HPDE6-E6E7 (cell line): ENCODE data around the gene MEIS1.

Experiments used
- DNase-seq: peaks from one replicate; pipeline ENCODE4 v3.0.0; 2011; ENCODE audit warnings: missing footprints; ENCODE audit errors: extremely low spot score

MEIS1 gene

DNA sequence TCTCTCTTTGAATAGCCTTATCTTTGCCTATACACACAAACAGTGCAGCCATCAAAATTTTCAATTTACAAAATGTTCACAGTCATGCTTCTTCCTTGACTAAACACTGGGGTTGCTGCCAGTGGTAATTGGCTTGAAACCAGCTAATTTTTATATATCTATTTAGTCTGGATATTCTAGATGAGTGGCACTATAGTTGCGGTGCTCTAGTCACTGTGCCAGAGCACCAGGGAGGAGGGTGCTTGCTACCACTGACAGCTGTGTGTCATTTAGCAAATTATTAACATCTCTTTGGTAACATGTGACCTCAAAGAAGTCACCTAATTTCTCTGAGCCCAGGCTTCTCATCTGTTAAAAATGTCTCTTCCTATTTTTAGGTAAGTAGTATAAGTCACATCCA is 130.4 kb downstream of the MEIS1 start:
- DNase-seq: no peak

DNA sequence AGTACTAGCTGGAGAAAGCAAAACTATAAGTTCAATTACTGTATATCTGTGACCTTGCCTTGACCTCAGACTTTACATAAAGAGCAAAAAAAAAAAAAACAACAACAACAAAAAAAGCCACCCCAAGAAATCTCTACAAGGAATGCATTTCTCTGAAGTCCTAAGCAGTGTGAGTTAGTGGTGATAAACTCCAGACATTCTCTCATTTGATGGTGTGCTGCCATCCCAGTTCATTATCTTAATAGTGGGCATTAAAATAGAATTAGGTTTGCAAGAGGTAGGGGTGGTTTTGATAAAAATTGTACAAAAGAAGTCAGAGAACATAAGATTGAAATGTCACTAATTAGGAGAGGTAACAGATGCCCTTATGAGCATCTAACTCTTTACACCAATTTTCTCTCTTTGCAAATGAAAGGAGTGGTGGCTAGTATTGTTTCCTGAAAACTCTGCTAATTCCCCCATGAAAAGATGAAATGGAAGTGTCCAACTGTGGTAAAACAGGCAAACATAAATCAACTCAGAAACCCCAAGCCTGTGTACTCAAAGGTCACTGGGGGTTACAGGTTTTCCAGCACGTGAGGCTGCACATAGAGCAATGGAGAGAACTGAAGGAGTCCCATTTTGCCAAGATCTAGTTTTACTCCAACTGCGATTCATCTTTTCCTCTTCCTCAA is 131.9 kb downstream of the MEIS1 start:
- no peak for DNase-seq

DNA sequence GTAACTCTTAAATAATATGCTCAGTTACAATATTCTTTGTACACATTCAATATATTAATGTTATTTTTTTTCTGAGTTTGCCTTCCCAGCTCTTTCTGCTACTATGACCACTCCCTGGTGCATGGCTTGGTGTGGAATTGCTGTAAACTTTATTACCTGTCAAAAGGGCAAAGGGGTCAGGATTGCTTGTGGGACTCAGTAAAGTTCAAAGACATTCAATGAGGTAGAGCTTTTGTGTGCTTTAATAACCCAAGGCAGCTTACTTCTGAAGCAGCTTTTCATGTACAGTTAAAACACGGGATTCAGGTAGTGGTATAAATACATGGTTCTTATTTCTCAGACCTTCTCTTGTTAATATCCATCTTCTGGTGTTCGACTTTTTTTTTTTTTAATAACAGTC is 132.8 kb downstream of the MEIS1 start:
- no peak for DNase-seq

DNA sequence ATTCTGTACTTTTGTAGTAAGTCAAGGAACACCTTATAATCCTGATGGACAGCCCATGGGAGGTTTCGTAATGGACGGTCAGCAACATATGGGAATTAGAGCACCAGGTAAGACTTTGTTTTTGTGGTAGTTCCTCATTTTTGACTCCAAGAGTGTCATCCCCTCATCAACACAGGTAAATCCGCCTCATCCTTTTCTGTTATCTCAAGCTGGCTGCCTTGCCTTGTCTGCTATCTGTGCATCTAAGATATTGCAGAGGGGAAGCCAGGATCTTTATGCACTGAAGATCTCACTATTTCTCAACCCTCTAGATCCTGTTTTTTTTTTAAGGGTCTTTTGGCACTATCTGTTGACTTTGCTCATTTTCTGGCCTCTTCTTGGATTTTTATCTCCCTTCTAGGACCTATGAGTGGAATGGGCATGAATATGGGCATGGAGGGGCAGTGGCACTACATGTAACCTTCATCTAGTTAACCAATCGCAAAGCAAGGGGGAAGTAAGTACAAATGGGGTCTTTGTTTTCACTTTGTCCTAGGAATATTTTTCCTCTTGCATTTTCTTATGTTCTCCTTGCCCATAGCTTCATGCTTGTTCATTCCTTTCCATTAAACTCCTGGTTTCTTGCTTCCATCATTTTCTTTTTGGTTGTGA is 133.8 kb downstream of the MEIS1 start:
- DNase-seq: no peak

DNA sequence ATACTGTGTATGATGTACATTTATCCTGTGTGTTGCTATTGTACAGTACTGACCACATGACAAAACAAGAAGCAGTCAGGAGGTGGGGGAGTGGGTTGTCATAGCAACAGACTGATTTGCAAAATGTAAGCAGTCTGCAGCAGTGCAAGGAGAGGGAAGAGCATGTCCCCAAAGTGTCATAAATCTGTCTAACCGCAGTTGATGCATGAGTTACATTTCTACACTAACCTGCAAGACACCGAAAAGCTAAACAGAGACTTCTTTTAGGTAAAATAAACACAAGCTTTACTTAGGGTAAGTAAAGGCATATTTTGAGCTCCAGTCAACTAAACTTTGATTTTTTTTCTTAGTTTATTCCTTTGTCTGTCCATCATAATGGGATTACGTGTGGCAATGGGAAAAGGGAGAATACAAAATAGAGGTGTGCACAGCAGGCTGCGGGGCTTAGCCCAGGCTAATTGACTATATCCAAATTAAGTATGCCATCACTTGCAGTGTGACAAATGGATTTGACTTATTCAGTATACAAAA is 134.5 kb downstream of the MEIS1 start:
- DNase-seq: no peak

DNA sequence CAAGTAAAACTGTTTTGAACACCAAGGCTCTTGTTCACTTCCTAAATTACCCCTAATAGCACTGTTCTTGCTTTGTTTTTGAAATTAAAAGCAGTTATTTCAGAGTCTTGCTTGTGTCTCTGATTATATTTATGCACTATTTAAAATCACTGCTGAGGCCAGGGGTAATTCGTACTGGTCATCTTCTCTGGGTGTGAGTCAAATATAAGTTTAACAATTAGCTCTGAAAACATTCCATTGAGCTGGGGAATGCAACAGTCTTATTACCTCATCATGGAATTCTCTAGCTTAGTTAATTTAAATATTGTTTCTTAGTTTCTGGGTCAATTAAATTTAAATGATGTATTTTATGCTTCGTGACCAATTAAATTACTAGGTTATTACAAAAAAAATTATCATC is 135.0 kb downstream of the MEIS1 start:
- no peak for DNase-seq

DNA sequence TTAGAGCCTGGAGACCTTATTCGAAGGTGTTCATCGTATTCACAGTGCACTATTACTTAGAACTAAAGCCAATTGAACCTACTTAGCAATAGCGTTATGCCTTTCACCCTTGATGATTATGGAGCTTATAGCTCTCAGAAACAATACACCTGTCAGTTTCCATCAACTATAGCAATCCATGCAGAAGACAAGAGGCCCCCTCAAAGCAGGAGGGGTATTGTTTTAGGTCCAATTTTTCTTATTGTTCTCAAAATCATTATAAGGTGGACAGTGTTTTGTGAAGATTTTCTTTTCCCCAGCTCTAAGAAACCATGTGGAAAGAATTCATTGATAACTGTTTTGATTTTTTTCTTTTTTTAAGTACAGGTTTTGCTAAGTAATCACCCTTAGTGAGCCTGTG is 135.5 kb downstream of the MEIS1 start:
- DNase-seq: no peak

DNA sequence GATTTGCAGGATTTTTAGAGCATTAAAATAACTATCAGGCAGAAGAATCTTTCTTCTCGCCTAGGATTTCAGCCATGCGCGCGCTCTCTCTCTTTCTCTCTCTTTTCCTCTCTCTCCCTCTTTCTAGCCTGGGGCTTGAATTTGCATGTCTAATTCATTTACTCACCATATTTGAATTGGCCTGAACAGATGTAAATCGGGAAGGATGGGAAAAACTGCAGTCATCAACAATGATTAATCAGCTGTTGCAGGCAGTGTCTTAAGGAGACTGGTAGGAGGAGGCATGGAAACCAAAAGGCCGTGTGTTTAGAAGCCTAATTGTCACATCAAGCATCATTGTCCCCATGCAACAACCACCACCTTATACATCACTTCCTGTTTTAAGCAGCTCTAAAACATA is 137.0 kb downstream of the MEIS1 start:
- DNase-seq: no peak

DNA sequence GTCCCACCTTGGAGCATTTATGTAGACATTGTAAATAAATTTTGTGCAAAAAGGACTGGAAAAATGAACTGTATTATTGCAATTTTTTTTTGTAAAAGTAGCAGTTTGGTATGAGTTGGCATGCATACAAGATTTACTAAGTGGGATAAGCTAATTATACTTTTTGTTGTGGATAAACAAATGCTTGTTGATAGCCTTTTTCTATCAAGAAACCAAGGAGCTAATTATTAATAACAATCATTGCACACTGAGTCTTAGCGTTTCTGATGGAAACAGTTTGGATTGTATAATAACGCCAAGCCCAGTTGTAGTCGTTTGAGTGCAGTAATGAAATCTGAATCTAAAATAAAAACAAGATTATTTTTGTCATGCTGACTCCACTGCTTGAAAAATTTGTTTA is 137.5 kb downstream of the MEIS1 start:
- DNase-seq: no peak

DNA sequence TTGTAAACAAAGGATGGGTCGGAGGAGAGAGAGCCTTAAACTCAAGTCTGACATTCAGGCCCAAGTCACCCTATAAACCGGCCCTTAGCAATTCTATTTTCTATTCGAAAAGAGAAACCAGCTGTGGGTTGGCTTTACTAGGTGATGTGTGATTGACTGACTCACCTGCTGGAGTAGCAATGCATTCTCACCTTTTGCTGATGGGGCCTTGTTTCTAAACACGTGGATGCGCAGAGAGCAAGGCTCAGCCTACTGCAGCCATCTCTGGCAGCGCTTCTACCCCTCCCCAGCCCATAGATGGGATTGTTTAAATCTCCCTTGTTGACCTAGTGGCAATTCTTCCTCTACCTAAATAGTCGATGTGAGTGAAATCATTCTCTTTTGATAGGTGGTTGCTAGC is 138.5 kb downstream of the MEIS1 start:
- peak; percentile 72 for DNase-seq

DNA sequence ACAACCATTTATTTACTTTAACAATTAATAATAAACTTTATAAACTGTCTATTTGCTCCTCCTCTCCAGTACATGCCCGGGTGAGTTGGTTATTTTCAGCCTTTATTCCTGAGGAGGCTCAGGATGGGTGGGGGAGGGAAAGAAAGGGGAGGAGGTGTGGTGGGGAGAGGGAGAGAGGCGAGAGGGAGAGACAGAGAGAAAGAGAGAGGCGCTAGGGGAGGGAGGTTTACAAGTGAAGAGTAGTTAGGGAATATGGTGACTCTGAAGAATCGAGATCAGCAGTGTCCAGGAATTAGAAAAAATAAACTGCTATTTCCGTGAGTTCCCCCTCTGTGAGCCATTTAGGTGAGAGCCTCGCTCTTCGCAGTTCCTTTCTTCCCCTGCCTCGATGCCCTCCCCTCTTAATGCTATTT is 138.9 kb downstream of the MEIS1 start:
- DNase-seq: no peak

DNA sequence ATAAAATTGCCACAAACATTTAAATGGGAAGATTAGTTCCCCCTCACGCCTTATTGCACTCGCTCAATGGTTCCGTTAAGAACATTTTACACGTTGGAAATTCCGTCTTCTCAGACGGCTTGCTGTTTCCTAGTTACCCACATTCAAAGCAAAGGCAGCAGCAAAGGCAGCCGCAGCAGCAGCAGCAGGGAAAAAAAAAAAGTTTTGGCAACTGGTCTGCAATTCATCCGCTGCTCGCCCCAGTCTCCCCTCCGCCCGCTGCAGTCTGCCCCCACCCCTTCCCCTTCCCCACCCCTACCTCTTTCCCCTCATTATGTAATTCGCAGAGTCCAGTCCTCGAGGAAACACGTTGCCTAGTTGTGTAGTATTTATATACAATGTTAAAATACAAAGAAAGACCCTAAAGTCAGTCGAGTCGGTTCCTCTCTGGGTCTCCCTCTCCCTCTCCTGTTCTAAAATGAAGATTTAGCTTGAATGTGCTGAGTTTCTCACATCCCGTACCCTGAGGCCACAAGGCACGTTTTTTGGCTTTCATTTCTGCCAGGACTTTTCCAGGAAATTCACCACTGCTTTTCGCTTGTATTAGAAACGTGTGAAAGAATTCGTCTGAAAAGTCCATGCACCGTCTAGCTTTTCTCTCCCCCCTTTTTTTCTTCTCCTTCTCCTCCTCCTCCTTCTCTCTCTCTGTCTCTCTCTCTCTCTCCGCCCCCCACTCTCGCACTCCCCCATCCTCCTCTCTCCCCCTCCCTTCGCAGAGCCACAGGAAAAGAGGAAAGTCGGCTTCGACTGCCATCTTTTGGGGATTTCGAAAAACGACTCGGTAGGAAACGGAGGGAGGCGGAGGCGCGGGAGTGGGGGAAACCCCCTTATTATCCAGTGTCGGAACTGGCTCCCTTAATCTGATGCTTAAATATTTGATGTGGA is 140.0 kb downstream of the MEIS1 start:
- DNase-seq: peak; percentile 65

DNA sequence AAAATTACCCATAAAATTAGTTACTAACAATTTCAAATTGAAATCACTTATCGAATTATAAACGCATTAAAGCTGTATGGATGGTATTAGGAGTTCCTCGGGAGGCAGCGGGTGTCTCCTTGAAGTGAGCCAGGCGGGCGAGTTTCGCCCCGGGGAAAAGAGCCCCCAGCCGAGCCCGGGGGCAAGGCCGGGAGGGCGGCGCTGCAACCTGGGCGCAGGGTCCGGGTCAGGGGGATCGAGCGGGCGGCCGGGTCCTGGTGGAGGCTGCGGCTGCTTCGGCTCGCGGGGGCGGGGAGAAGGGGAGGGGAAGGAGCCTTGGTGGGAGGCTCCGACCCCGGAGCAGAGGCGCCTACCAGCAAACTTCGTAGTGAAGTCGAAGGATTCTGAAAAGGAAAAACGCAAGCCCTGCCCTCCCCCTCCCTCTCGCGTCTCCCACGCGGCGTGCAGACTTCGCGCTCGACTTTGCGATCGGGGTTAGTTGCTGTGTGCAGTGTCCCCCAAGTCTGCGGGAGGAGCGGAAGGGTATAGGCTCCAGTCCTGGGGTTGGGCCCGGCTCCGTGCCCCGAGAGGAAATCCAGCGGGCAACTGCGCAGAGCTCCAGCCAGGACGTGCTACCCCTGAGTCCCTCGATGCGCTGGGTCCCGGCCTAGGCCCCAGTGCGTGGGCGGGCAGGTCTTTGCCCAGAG is 140.8 kb downstream of the MEIS1 start:
- DNase-seq: no peak

DNA sequence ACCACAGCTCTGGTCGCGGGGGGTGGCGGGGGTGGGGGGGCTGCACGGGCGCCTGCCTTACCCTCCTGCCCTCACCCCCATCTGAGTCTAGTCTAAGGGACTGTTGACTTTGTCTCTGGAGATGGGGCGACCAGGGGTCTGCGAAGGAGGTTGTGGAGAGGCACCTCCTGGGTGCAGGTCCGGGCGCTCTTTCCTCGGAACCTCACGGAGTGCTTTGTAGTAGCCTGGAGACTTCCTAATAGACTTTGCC is 141.3 kb downstream of the MEIS1 start:
- no peak for DNase-seq

DNA sequence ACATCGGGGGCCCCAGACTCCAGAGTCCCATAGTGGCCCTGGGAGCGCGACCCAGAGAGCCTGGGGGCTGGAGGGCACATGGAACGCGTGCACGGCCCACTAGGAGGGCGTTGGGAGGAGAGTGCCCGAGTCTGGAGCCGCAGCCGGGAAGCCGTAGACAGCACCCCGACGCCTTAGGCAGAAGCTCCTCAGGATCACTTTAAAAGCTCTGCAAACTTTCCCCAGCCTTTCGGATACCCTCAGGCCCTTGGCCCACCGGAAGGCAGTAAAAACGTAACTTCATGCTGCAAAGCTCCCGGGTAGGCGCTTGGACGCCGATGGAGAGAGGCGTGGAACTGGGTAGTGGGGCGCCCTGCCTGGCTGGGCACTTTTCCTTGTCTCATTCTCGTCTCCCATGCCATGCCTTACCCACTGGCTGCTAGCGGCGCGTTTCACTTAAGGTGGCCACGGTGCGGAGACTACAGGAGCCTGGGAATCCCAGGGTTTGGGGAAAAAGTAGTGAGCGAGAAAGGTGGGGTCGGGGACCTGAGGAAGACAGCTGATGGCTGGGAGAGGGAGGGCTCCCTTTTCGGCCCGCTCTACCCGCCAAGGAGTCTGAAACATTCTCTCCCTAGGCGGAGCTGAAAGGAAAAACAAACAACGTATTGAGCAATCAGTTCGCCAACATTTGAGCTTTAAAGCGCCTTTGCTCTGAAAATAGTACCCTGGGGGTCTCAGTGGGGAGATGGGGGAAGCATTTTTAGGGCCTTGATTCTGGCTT is 141.8 kb downstream of the MEIS1 start:
- no peak for DNase-seq

DNA sequence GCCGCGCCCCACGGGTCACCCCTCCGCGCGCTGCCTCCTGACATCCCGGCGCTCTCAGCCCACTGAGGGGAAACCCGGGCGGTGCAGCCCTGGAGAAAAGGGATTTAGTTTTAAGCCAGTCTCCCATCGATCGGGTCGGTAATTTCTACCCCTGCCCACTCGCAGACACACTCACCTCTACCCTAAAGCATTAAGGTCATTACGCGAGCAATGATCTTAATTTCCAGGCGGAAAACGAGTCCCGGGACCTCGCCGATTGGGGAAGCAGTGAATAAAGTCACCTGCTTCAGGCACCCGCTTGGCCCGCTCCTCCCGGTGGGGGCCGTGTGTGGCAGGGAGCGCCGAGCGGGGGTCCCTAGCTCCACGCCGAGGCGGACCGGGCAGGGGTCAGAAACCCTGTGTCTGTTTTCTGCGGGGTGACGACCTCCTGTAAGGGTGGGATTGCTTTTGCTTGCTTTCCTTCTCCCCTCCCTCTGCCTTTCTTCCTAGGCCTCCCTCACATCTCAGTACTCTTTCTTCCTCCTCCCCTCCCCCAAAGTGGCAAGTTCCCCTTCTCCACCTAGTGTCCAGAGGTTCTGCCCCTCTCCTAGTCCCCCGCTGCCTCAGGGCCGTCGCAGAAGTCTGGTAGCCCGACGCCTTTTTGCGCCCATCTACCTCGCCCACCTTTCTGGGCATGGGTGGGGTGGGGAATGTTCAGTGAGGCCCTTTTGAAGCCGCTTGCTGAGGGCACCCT is 142.6 kb downstream of the MEIS1 start:
- no peak for DNase-seq

DNA sequence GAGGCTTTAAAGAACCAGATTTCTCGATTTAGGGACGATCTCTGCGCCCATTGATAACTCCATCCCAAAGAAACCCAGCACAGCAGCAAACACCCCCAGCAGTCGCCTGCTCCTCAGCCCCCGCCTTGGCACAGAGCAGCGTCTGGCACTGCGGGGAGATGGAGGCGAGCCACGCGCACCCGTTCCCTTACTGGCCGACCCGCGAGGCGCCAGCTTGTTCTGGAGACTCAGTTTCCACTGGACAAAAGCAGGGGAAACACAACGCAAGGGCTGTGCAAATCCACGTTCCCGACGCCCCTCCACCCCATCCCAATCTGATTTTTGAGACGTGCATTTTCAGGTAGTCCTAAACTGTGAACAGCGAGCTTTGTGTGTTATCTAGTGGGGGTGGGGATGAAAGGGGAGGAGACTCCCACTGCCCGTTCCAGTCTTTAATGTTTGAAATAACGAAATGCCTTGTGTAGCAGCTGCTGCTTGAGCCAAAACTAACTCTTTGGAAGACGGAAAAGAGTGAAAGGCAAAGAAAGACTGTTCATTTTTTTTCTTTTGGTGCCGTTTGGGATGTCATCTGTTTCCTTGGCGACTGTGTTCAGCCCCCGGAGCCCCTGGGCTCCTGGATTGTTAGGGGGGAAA is 143.2 kb downstream of the MEIS1 start:
- no peak for DNase-seq

DNA sequence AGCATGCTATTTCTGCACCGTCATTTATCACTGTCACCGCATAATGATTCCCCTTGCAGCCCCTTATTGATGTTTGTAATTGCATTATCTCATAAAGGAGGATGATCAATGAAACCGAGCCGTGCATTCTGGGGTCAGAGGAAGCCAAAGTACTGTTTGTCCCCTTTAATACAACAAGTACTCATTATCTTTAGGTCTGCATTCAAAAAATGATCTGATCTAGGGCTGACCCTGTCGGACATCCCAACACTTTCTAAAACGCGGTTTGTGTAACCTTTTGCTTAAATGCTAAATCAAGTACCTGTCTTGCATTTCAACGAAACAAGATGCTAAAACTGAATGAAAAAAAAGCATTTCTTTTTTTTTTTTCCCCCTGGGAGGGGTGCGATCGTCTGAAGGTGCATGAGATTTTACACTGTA is 143.8 kb downstream of the MEIS1 start:
- DNase-seq: no peak

DNA sequence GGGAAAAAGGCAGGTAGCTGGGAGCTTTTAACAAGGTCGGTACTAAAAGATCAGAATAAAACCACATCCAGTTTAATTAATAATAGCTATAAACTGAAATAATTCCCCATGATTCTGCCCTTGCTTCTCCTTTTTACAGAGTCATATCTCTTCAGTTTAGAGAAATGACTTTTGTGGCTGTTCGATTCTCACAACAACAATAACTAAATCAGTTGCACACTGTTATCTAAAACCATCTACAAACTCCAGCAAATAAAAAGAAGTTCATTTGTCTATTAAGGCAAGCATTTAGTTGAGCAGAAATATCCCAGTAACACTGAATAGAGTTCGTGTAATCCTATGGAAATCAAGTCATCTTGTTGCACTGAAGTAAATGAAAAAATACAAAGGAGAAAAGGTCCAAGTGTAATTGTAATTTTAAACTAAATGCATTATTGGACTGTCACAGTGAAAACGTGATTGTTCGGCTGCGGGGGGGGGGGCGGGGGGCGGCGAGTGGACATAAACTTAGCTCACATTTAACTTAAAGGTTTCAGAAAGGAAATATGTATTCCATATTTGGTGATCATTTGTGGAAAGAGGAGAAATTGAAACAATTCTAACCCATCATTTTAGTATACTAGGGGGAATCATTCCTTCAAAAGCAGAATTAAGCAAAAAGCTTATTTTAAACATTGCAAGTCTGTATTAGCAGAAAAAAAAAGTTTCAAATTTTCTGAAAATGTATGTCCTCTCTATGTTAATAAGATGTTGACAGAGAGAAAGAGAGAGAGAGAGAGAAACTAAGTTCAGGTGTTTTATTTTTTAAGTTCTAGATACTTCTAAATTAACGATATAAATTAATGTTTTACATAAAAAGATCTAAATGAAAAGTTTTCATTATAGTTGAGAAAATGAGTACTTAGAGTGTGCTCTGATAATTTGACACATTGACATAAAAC is 144.5 kb downstream of the MEIS1 start:
- DNase-seq: no peak
